Glutamatergic neuron (in vitro differentiated cells): ENCODE data around the gene MAST1. TPM values are rescaled to one million over a fixed set of nuclear protein-coding genes. Genes with fewer than 3 reads are reported as not detected.

Experiments used
- DNase-seq: peaks from one replicate; pipeline ENCODE4 v3.0.0; 2022
- H3K27ac Mint-ChIP-seq: one replicate; pipeline ENCODE4 v1.8.0; 2020; ENCODE audit warnings: mild to moderate bottlenecking, mixed read lengths, inconsistent platforms; ENCODE audit not compliant: unreplicated experiment
- H3K27me3 Mint-ChIP-seq: one replicate; pipeline ENCODE4 v1.8.0; 2020; ENCODE audit warnings: mild to moderate bottlenecking, moderate library complexity, mixed read lengths, inconsistent platforms; ENCODE audit not compliant: unreplicated experiment
- H3K36me3 Mint-ChIP-seq: one replicate; pipeline ENCODE4 v1.8.0; 2020; ENCODE audit warnings: mild to moderate bottlenecking, mixed read lengths, inconsistent platforms; ENCODE audit not compliant: unreplicated experiment
- H3K4me1 Mint-ChIP-seq: one replicate; pipeline ENCODE4 v1.8.0; 2020; ENCODE audit warnings: mild to moderate bottlenecking, low read depth, mixed read lengths, inconsistent platforms; ENCODE audit not compliant: unreplicated experiment
- H3K4me3 Mint-ChIP-seq: one replicate; pipeline ENCODE4 v1.8.0; 2020; ENCODE audit warnings: mild to moderate bottlenecking, mixed read lengths, inconsistent platforms; ENCODE audit not compliant: unreplicated experiment
- H3K9me3 Mint-ChIP-seq: one replicate; pipeline ENCODE4 v1.8.0; 2020; ENCODE audit warnings: mild to moderate bottlenecking, moderate library complexity, mixed read lengths, inconsistent platforms; ENCODE audit not compliant: unreplicated experiment
- CTCF ChIP-seq: fragments of 200-600 bp; sonication (generic); IDR thresholded peaks from one replicate; pipeline ENCODE4 v1.5.0; 2021; ENCODE audit not compliant: partially characterized antibody, unreplicated experiment
- total RNA-seq: library from RNA; stranded (reverse); fragmentation: NEBNext Ultra II Directional; extraction: Animal tissue kit (Norgen Biotek cat#: 25700); gene quantifications from one replicate; pipeline ENCODE4 v1.2.1, GENCODE V29; 2021; ENCODE audit not compliant: unreplicated experiment

The MAST1 gene
- total RNA-seq, 1 donor from 2014 or later: 230 TPM

GRCh38 chr19:12833418-12833737, 4.9 kb upstream of the MAST1 start:
- peaks cover 27% of the 10 kb centered on the region for H3K4me1 Mint-ChIP-seq
- peak overlapping the region; percentile 79 for H3K27ac Mint-ChIP-seq
- DNase-seq: no peak
- TF ChIP-seq CTCF: no peak
- peak overlapping the region; percentile 81 for H3K4me3 Mint-ChIP-seq
- H3K9me3 Mint-ChIP-seq: peaks cover 20% of the 10 kb centered on the region
- H3K36me3 Mint-ChIP-seq: no peaks in the 10 kb centered on the region
- H3K27me3 Mint-ChIP-seq: peaks cover 28% of the 10 kb centered on the region

- peak; percentile 81 for DNase-seq
- TF ChIP-seq CTCF: no peak
These were observed 4.4 kb upstream of the MAST1 start for GRCh38 chr19:12833738-12834565.

GRCh38 chr19:12834566-12834943, 3.8 kb upstream of the MAST1 start, which contains the start of gene RTBDN:
RTBDN (minus strand) TSS chr19:12834579; CDS start chr19:12829979, 4,600 bp downstream.
- TF ChIP-seq CTCF: no peak
- Mint-ChIP-seq H3K36me3 (peaks cover 6% of the 10 kb centered on the region), H3K4me1 (peaks cover 33% of the 10 kb centered on the region), H3K27ac (peak within 1 kb of the TSS; percentile 79), H3K27me3 (peaks cover 34% of the 10 kb centered on the region), H3K4me3 (peak within 1 kb of the TSS; percentile 89), H3K9me3 (peaks cover 25% of the 10 kb centered on the region)
- DNase-seq: peak; percentile 48

More at GRCh38 chr19:12833738-12834565, 4.4 kb upstream of the MAST1 start:
- Mint-ChIP-seq H3K4me1 (peaks cover 27% of the 10 kb centered on the region), H3K4me3 (peak overlapping the region; percentile 89), H3K9me3 (peaks cover 20% of the 10 kb centered on the region), H3K36me3 (no peaks in the 10 kb centered on the region), H3K27me3 (peaks cover 28% of the 10 kb centered on the region), H3K27ac (peak overlapping the region; percentile 19)

- Mint-ChIP-seq H3K36me3 (peaks cover 7% of the 10 kb centered on the region), H3K4me3 (peak overlapping the region; percentile 89), H3K27me3 (peaks cover 35% of the 10 kb centered on the region), H3K27ac (no peak overlapping the region), H3K9me3 (peaks cover 25% of the 10 kb centered on the region), H3K4me1 (peaks cover 38% of the 10 kb centered on the region)
- no peak for TF ChIP-seq CTCF
- DNase-seq: peak; percentile 77
These were observed 3.1 kb upstream of the MAST1 start for GRCh38 chr19:12834976-12835757.

GRCh38 chr19:12836529-12836863, 1.8 kb upstream of the MAST1 start:
- no peak for DNase-seq
- Mint-ChIP-seq H3K9me3 (peaks cover 32% of the 10 kb centered on the region), H3K4me3 (peak overlapping the region; percentile 79), H3K4me1 (peaks cover 40% of the 10 kb centered on the region), H3K27ac (no peak overlapping the region), H3K36me3 (peaks cover 7% of the 10 kb centered on the region), H3K27me3 (peaks cover 39% of the 10 kb centered on the region)
- TF ChIP-seq CTCF: no peak
